DND-41 (cell line): ENCODE results near the gene TENT5C.

Experiments
- ATAC-seq: fragments of 200-7000 bp; cut with Tn5 transposase; 3 replicates; pipeline ENCODE4 v1.9.1; 2021; ENCODE audit warnings: low read depth; ENCODE audit not compliant: insufficient read depth
- DNase-seq: peaks from one replicate; pipeline ENCODE4 v3.0.0-alpha.2; 2020
- H2AFZ ChIP-seq: 2 replicates; pipeline ENCODE4 v1.6.0; 2012; ENCODE audit warnings: low read depth, low read length
- H3K27ac ChIP-seq: 2 replicates; pipeline ENCODE4 v1.5.1; 2012; ENCODE audit warnings: low read length, inconsistent platforms
- H3K27me3 ChIP-seq: fragments of 200-600 bp; sonication (generic); 2 replicates; pipeline ENCODE4 v1.6.0; 2012; ENCODE audit warnings: low read length, mild to moderate bottlenecking, inconsistent platforms; ENCODE audit not compliant: insufficient read depth, poor library complexity
- H3K36me3 ChIP-seq: 2 replicates; pipeline ENCODE4 v1.5.1; 2012; ENCODE audit warnings: low read length, inconsistent platforms; ENCODE audit not compliant: insufficient read depth
- H3K4me1 ChIP-seq: 2 replicates; pipeline ENCODE4 v1.5.1; 2012; ENCODE audit warnings: mild to moderate bottlenecking, low read length; ENCODE audit not compliant: insufficient read depth
- H3K4me2 ChIP-seq: 2 replicates; pipeline ENCODE4 v1.6.0; 2012; ENCODE audit warnings: mild to moderate bottlenecking, moderate library complexity, low read length, inconsistent platforms; ENCODE audit not compliant: insufficient read depth
- H3K4me3 ChIP-seq, 2 experiments: fragments of 200-600 bp in 1 of 2; shearing (Covaris generic) in 1 of 2; 2 replicates each; pipeline ENCODE4 v1.5.1; 2012 to 2016; ENCODE audit warnings: inconsistent platforms in 2 of 2, low read length in 2 of 2, mild to moderate bottlenecking in 2 of 2, low read depth in 1 of 2, moderate library complexity in 1 of 2
- H3K79me2 ChIP-seq: 2 replicates; pipeline ENCODE4 v1.6.0; 2012; ENCODE audit warnings: low read length, inconsistent platforms; ENCODE audit not compliant: insufficient read depth
- H3K9ac ChIP-seq: 2 replicates; pipeline ENCODE4 v1.6.0; 2012; ENCODE audit warnings: low read depth, mild to moderate bottlenecking, inconsistent platforms, low read length, moderate library complexity
- H3K9me3 ChIP-seq: 2 replicates; pipeline ENCODE4 v1.5.1; 2012; ENCODE audit warnings: low read length, moderate library complexity, mild to moderate bottlenecking, inconsistent platforms; ENCODE audit not compliant: insufficient read depth, severe bottlenecking
- H4K20me1 ChIP-seq: 2 replicates; pipeline ENCODE4 v1.6.0; 2012; ENCODE audit warnings: low read length; ENCODE audit not compliant: insufficient read depth
- CTCF ChIP-seq: IDR thresholded peaks from 2 replicates; pipeline ENCODE4 v1.5.1; 2012; ENCODE audit warnings: borderline replicate concordance, low read length, moderate library complexity, mild to moderate bottlenecking; ENCODE audit not compliant: poor library complexity, severe bottlenecking; ENCODE audit errors: extremely low read depth
- EZH2 ChIP-seq: IDR thresholded peaks from 3 replicates; pipeline ENCODE4 v1.6.1; 2012; ENCODE audit warnings: borderline replicate concordance, low read depth, mild to moderate bottlenecking, moderate library complexity, low read length, inconsistent platforms; ENCODE audit not compliant: severe bottlenecking

TENT5C gene

GRCh38 chr1:117600325-117600943 lies 5.4 kb upstream of the TENT5C start:
- Histone ChIP-seq H3K9ac (no peak overlapping the region), H3K4me1 (peaks cover 9% of the 10 kb centered on the region), H3K27ac (no peak overlapping the region), H3K36me3 (no peaks in the 10 kb centered on the region), H3K79me2 (no peaks in the 10 kb centered on the region), H3K27me3 (no peaks in the 10 kb centered on the region), H3K4me2 (no peak overlapping the region), H3K9me3 (no peaks in the 10 kb centered on the region), H2AFZ (no peak overlapping the region), H4K20me1 (no peaks in the 10 kb centered on the region), H3K4me3 (no peak overlapping the region)
- ATAC-seq (no peak), DNase-seq (no peak)
- TF ChIP-seq CTCF (no peak), EZH2 (no peak)

DNA sequence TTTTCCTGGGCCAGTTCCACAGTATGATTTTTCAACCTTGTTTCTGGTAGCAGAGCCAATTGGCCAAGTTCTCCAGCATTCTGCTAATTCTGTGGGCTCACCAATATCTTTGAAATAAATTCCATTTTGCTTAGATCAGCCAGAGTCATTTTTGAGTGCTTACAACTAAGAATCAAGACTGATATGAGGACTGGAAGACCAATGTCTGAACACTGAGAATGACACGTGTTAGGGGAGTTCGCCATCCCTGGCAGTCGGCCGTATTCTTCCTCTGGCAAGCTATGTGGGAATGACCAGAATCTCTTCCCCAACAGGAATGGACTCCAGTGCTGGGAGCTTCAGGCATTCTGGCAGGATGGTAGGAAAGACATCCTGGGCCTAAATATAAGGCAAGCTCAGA lies 4.9 kb upstream of the TENT5C start:
- DNase-seq (no peak), ATAC-seq (no peak)
- peaks cover under 1% of the 10 kb centered on the region; the same call in 1 of the 2 replicates for H3K36me3 ChIP-seq
- TF ChIP-seq EZH2 (no peak), CTCF (no peak)
- H4K20me1 ChIP-seq = peaks cover under 1% of the 10 kb centered on the region
- no peak overlapping the region for H3K27ac ChIP-seq
- no peak overlapping the region for H3K9ac ChIP-seq
- H3K27me3 ChIP-seq = no peaks in the 10 kb centered on the region
- no peaks in the 10 kb centered on the region for H3K9me3 ChIP-seq
- no peak overlapping the region for H3K4me3 ChIP-seq
- H3K4me2 ChIP-seq = no peak overlapping the region
- peaks cover 1% of the 10 kb centered on the region for H3K79me2 ChIP-seq
- no peak overlapping the region for H2AFZ ChIP-seq
- H3K4me1 ChIP-seq = peaks cover 10% of the 10 kb centered on the region

DNA sequence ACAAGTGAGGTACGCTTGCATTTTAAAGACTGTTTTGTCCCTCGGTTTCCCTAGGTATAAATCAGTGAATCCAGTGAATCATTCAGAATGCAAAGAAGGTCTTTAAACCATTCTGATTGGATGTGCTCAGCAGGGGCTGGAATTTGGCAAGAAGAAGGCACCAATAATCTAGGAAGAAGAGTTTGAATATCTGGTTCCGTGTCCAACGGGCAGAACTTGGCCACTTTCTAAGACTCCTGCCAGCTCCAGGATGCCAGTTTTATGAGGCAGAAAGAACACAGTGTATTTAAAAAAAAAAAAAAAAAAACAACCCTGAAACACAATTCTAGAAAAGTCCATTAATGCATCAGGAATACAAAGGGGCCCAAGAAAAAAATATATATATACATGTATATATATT lies 3.0 kb upstream of the TENT5C start:
- no peak overlapping the region for H3K4me2 ChIP-seq
- no peak for TF ChIP-seq CTCF
- TF ChIP-seq EZH2 = no peak
- H3K9ac ChIP-seq = no peak overlapping the region
- no peak for DNase-seq
- H2AFZ ChIP-seq = no peak overlapping the region
- H3K4me3 ChIP-seq = no peak overlapping the region
- H3K27me3 ChIP-seq = no peaks in the 10 kb centered on the region
- H3K79me2 ChIP-seq = peaks cover 20% of the 10 kb centered on the region
- peaks cover 11% of the 10 kb centered on the region for H4K20me1 ChIP-seq
- H3K27ac ChIP-seq = no peak overlapping the region
- H3K4me1 ChIP-seq = peaks cover 13% of the 10 kb centered on the region
- no peaks in the 10 kb centered on the region for H3K9me3 ChIP-seq
- ATAC-seq = no peak
- H3K36me3 ChIP-seq = peaks cover 2% of the 10 kb centered on the region; the same call in 1 of the 2 replicates
